ENCODE results near the gene BBS12.

DNA sequence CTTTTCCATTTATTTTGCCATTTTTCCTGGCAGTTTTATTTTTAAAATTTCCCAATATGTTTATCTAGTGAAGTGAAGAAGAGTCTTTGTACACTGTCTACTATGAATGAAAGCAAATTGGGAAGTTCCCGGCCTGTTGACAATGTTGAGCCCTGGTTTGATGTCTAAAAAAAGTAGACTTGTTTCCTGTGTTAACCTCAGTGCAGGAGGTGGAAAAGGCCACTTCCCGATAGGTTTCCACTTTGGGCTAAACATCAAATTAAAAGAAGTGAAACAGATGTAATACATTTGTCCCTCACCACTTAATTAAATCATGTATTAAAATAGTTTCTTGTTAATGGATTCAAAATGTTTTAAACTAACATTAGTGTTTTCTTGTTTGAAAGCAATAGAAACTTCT lies 30.0 kb downstream of the BBS12 start:
- TF ChIP-seq SMC3 (IDR thresholded peaks at IDR 0.05): no peak
- TF ChIP-seq, protein P1, sequence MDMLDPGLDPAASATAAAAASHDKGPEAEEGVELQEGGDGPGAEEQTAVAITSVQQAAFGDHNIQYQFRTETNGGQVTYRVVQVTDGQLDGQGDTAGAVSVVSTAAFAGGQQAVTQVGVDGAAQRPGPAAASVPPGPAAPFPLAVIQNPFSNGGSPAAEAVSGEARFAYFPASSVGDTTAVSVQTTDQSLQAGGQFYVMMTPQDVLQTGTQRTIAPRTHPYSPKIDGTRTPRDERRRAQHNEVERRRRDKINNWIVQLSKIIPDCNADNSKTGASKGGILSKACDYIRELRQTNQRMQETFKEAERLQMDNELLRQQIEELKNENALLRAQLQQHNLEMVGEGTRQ (IDR thresholded peaks at IDR 0.05): no peak
- TF ChIP-seq, protein P2, sequence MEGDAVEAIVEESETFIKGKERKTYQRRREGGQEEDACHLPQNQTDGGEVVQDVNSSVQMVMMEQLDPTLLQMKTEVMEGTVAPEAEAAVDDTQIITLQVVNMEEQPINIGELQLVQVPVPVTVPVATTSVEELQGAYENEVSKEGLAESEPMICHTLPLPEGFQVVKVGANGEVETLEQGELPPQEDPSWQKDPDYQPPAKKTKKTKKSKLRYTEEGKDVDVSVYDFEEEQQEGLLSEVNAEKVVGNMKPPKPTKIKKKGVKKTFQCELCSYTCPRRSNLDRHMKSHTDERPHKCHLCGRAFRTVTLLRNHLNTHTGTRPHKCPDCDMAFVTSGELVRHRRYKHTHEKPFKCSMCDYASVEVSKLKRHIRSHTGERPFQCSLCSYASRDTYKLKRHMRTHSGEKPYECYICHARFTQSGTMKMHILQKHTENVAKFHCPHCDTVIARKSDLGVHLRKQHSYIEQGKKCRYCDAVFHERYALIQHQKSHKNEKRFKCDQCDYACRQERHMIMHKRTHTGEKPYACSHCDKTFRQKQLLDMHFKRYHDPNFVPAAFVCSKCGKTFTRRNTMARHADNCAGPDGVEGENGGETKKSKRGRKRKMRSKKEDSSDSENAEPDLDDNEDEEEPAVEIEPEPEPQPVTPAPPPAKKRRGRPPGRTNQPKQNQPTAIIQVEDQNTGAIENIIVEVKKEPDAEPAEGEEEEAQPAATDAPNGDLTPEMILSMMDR (IDR thresholded peaks at IDR 0.05): no peak
- TF ChIP-seq NR3C1 (IDR thresholded peaks at IDR 0.05): no peak
- no peak for TF ChIP-seq EP300 (IDR thresholded peaks at IDR 0.05)
- TF ChIP-seq, protein P3, sequence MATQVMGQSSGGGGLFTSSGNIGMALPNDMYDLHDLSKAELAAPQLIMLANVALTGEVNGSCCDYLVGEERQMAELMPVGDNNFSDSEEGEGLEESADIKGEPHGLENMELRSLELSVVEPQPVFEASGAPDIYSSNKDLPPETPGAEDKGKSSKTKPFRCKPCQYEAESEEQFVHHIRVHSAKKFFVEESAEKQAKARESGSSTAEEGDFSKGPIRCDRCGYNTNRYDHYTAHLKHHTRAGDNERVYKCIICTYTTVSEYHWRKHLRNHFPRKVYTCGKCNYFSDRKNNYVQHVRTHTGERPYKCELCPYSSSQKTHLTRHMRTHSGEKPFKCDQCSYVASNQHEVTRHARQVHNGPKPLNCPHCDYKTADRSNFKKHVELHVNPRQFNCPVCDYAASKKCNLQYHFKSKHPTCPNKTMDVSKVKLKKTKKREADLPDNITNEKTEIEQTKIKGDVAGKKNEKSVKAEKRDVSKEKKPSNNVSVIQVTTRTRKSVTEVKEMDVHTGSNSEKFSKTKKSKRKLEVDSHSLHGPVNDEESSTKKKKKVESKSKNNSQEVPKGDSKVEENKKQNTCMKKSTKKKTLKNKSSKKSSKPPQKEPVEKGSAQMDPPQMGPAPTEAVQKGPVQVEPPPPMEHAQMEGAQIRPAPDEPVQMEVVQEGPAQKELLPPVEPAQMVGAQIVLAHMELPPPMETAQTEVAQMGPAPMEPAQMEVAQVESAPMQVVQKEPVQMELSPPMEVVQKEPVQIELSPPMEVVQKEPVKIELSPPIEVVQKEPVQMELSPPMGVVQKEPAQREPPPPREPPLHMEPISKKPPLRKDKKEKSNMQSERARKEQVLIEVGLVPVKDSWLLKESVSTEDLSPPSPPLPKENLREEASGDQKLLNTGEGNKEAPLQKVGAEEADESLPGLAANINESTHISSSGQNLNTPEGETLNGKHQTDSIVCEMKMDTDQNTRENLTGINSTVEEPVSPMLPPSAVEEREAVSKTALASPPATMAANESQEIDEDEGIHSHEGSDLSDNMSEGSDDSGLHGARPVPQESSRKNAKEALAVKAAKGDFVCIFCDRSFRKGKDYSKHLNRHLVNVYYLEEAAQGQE (IDR thresholded peaks at IDR 0.05): no peak
- TF ChIP-seq POLR2A (IDR thresholded peaks at IDR 0.05; ENCODE audit: low read length): no peak
- no peak for TF ChIP-seq SREBF2 (IDR thresholded peaks at IDR 0.05)
- TF ChIP-seq RAD21 (conservative IDR thresholded peaks at IDR 0.05 in 1 of 2, IDR thresholded peaks at IDR 0.05 in 1 of 2): no peak
- TF ChIP-seq, protein P4, sequence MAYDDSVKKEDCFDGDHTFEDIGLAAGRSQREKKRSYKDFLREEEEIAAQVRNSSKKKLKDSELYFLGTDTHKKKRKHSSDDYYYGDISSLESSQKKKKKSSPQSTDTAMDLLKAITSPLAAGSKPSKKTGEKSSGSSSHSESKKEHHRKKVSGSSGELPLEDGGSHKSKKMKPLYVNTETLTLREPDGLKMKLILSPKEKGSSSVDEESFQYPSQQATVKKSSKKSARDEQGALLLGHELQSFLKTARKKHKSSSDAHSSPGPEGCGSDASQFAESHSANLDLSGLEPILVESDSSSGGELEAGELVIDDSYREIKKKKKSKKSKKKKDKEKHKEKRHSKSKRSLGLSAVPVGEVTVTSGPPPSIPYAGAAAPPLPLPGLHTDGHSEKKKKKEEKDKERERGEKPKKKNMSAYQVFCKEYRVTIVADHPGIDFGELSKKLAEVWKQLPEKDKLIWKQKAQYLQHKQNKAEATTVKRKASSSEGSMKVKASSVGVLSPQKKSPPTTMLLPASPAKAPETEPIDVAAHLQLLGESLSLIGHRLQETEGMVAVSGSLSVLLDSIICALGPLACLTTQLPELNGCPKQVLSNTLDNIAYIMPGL (CRISPR knock-in tag; IDR thresholded peaks at IDR 0.05; ENCODE audit: borderline replicate concordance): no peak
